H1 (cell line): ENCODE results near the gene SLC35B2. TPM values are rescaled to one million over a fixed set of nuclear protein-coding genes. Genes with fewer than 3 reads are reported as not detected.

ENCODE experiments used
- CEBPB ChIP-seq: IDR thresholded peaks from 2 replicates; pipeline ENCODE4 v1.6.1; 2012; ENCODE audit warnings: low read depth, low read length
- CHD2 ChIP-seq: IDR thresholded peaks from 2 replicates; pipeline ENCODE4 v1.6.1; 2012; ENCODE audit warnings: low read length, improper control_type of control experiment
- EP300 ChIP-seq, 2 experiments: IDR thresholded peaks; 1 replicate in 1 of 2; 2 replicates in 1 of 2; pipeline ENCODE4 v1.6.1; 2011 to 2012; ENCODE audit warnings: low read depth in 2 of 2, low read length in 2 of 2, mild to moderate bottlenecking in 2 of 2, borderline replicate concordance in 1 of 2, inconsistent platforms in 1 of 2, moderate library complexity in 1 of 2
- MAX ChIP-seq: IDR thresholded peaks from 2 replicates; pipeline ENCODE4 v1.6.1; 2012; ENCODE audit warnings: inconsistent platforms
- SIN3A ChIP-seq, 2 experiments: IDR thresholded peaks in 1 of 2; conservative IDR thresholded peaks in 1 of 2; 2 replicates each; pipeline ENCODE4 v1.6.1; 2011 to 2012; ENCODE audit warnings: low read length in 2 of 2, improper control_type of control experiment in 1 of 2, low read depth in 1 of 2, mild to moderate bottlenecking in 1 of 2
- polyA plus RNA-seq, 7 experiments: library from polyadenylated mRNA; depleted of rRNA in 3 of 7; stranded (reverse) in 5 of 7; unstranded in 2 of 7; fragments of >200 nt in 5 of 7; fragments of 200-250 nt in 2 of 7; gene quantifications; 1 replicate in 5 of 7; 2 replicates in 1 of 7; 4 replicates in 1 of 7; pipeline versions ENCODE4 v1.2.1 to v1.2.3, GENCODE V29; 2011 to 2013; ENCODE audit warnings: missing spikeins in 2 of 7, mixed read lengths in 2 of 7
- total RNA-seq: library from RNA; stranded (reverse); fragmentation: NEBNext Ultra II Directional; extraction: Animal tissue kit (Norgen Biotek cat#: 25700); gene quantifications from 2 replicates; pipeline ENCODE4 v1.2.1, GENCODE V29; 2021
- TF ChIP-seq, protein P1 (sequence below): fragments of 300-600 bp; sonication (generic); IDR thresholded peaks from 2 replicates; pipeline ENCODE4 v1.7.1; 2012; ENCODE audit warnings: low read length, moderate library complexity, mild to moderate bottlenecking, inconsistent platforms; ENCODE audit not compliant: insufficient replicate concordance

The SLC35B2 gene
- total and polyA plus RNA-seq, 2 of the 8 experiments (the other 6 are each of a cell fraction or from before 2014, with no cell fraction given) = 29.5 to 65.0 TPM

DNA sequence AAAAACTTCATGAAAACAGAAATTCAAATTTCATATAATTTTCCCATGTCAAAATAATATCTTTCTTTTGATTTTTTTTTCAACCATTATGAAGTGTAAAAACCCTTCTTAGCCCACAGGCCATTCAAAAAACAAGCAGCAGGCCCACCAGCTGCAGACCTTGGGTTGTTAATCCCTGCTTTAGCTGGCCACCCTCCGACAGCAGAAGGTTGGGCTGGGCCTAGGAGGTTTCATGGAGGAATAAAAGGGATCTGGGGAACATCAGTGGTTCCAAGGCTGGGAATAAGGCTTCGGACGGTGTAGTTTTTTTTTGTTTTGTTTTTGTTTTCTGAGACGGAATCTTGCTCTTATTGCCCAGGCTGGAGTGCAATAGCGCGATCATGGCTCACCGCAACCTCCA is 14.0 kb downstream of the SLC35B2 start (continued):
- TF ChIP-seq SIN3A (conservative IDR thresholded peaks at IDR 0.05 in 1 of 2, IDR thresholded peaks at IDR 0.05 in 1 of 2; ENCODE audit: low read depth in 1 of 2, low read length in 2 of 2) (no peak), CEBPB (no peak), MAX (no peak), EP300 (IDR thresholded peaks at IDR 0.05; ENCODE audit: borderline replicate concordance in 1 of 2, low read depth in 2 of 2, low read length in 2 of 2) (no peak), CHD2 (no peak)
- TF ChIP-seq, protein P1, sequence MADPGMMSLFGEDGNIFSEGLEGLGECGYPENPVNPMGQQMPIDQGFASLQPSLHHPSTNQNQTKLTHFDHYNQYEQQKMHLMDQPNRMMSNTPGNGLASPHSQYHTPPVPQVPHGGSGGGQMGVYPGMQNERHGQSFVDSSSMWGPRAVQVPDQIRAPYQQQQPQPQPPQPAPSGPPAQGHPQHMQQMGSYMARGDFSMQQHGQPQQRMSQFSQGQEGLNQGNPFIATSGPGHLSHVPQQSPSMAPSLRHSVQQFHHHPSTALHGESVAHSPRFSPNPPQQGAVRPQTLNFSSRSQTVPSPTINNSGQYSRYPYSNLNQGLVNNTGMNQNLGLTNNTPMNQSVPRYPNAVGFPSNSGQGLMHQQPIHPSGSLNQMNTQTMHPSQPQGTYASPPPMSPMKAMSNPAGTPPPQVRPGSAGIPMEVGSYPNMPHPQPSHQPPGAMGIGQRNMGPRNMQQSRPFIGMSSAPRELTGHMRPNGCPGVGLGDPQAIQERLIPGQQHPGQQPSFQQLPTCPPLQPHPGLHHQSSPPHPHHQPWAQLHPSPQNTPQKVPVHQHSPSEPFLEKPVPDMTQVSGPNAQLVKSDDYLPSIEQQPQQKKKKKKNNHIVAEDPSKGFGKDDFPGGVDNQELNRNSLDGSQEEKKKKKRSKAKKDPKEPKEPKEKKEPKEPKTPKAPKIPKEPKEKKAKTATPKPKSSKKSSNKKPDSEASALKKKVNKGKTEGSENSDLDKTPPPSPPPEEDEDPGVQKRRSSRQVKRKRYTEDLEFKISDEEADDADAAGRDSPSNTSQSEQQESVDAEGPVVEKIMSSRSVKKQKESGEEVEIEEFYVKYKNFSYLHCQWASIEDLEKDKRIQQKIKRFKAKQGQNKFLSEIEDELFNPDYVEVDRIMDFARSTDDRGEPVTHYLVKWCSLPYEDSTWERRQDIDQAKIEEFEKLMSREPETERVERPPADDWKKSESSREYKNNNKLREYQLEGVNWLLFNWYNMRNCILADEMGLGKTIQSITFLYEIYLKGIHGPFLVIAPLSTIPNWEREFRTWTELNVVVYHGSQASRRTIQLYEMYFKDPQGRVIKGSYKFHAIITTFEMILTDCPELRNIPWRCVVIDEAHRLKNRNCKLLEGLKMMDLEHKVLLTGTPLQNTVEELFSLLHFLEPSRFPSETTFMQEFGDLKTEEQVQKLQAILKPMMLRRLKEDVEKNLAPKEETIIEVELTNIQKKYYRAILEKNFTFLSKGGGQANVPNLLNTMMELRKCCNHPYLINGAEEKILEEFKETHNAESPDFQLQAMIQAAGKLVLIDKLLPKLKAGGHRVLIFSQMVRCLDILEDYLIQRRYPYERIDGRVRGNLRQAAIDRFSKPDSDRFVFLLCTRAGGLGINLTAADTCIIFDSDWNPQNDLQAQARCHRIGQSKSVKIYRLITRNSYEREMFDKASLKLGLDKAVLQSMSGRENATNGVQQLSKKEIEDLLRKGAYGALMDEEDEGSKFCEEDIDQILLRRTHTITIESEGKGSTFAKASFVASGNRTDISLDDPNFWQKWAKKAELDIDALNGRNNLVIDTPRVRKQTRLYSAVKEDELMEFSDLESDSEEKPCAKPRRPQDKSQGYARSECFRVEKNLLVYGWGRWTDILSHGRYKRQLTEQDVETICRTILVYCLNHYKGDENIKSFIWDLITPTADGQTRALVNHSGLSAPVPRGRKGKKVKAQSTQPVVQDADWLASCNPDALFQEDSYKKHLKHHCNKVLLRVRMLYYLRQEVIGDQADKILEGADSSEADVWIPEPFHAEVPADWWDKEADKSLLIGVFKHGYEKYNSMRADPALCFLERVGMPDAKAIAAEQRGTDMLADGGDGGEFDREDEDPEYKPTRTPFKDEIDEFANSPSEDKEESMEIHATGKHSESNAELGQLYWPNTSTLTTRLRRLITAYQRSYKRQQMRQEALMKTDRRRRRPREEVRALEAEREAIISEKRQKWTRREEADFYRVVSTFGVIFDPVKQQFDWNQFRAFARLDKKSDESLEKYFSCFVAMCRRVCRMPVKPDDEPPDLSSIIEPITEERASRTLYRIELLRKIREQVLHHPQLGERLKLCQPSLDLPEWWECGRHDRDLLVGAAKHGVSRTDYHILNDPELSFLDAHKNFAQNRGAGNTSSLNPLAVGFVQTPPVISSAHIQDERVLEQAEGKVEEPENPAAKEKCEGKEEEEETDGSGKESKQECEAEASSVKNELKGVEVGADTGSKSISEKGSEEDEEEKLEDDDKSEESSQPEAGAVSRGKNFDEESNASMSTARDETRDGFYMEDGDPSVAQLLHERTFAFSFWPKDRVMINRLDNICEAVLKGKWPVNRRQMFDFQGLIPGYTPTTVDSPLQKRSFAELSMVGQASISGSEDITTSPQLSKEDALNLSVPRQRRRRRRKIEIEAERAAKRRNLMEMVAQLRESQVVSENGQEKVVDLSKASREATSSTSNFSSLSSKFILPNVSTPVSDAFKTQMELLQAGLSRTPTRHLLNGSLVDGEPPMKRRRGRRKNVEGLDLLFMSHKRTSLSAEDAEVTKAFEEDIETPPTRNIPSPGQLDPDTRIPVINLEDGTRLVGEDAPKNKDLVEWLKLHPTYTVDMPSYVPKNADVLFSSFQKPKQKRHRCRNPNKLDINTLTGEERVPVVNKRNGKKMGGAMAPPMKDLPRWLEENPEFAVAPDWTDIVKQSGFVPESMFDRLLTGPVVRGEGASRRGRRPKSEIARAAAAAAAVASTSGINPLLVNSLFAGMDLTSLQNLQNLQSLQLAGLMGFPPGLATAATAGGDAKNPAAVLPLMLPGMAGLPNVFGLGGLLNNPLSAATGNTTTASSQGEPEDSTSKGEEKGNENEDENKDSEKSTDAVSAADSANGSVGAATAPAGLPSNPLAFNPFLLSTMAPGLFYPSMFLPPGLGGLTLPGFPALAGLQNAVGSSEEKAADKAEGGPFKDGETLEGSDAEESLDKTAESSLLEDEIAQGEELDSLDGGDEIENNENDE = no peak
- TF ChIP-seq, all 59 proteins: peak for 0
